HEK293 (cell line): ENCODE results near the gene SHROOM1.

Source experiments
- CTCF ChIA-PET: fragments of 350-600 bp; formaldehyde crosslinking; extraction: SDS; loops from one replicate; lab custom pipeline; 2021; ENCODE audit warnings: antibody characterized with exemption; lab: Yijun Ruan, JAX
- POLR2A ChIA-PET: fragments of 300-600 bp; formaldehyde crosslinking; extraction: SDS; loops from one replicate; lab custom pipeline; 2020; ENCODE audit warnings: antibody characterized with exemption, inconsistent platforms; lab: Yijun Ruan, JAX
- H3K27ac ChIP-seq: fragments of 200-500 bp; sonication (Bioruptor generic); 2 replicates; pipeline ENCODE4 v1.5.1; 2014; ENCODE audit warnings: low read depth, low read length, control low read depth, inconsistent platforms; ENCODE audit errors: extremely low read depth
- H3K36me3 ChIP-seq, 2 experiments: fragments of 200-500 bp in 1 of 2; sonication (Bioruptor generic) in 1 of 2; 1 replicate in 1 of 2; 2 replicates in 1 of 2; pipeline ENCODE4 v1.5.1; 2014 to 2017; ENCODE audit warnings: inconsistent platforms in 2 of 2, low read length in 2 of 2; ENCODE audit not compliant: control insufficient read depth in 2 of 2, insufficient read depth in 1 of 2
- H3K4me1 ChIP-seq: fragments of 200-500 bp; sonication (Bioruptor generic); 2 replicates; pipeline ENCODE4 v1.5.1; 2014; ENCODE audit warnings: mild to moderate bottlenecking, low read length, inconsistent platforms; ENCODE audit not compliant: control insufficient read depth, insufficient read depth
- H3K4me3 ChIP-seq: 2 replicates; pipeline ENCODE4 v1.5.1; 2011; ENCODE audit warnings: low read depth, mild to moderate bottlenecking, control low read depth, low read length, moderate library complexity
- H3K9me3 ChIP-seq: fragments of 200-500 bp; sonication (Bioruptor generic); 2 replicates; pipeline ENCODE4 v1.5.1; 2014; ENCODE audit warnings: low read depth, low read length, inconsistent platforms; ENCODE audit not compliant: control insufficient read depth, insufficient read depth
- HOXD13 ChIP-seq: sonication (generic); formaldehyde crosslinking; IDR thresholded peaks from 2 replicates; pipeline ENCODE4 v1.8.0; 2022; ENCODE audit warnings: missing genetic modification reagents, borderline replicate concordance
- KLF1 ChIP-seq: fragments of 450-650 bp; formaldehyde crosslinking; IDR thresholded peaks from 2 replicates; pipeline ENCODE4 v1.5.1; 2016; ENCODE audit warnings: missing biosample characterization, missing genetic modification characterization
- KLF10 ChIP-seq: fragments of 450-650 bp; IDR thresholded peaks from 2 replicates; pipeline ENCODE4 v1.5.1; 2018; ENCODE audit warnings: missing biosample characterization, mild to moderate bottlenecking, missing genetic modification characterization
- KLF17 ChIP-seq: fragments of 450-650 bp; formaldehyde crosslinking; IDR thresholded peaks from 2 replicates; pipeline ENCODE4 v1.5.1; 2016; ENCODE audit warnings: missing biosample characterization, missing genetic modification characterization
- KLF8 ChIP-seq: fragments of 450-650 bp; formaldehyde crosslinking; IDR thresholded peaks from 2 replicates; pipeline ENCODE4 v1.5.1; 2016; ENCODE audit warnings: missing biosample characterization, missing genetic modification characterization
- MYNN ChIP-seq: fragments of 450-650 bp; formaldehyde crosslinking; IDR thresholded peaks from 2 replicates; pipeline ENCODE4 v1.5.1; 2016; ENCODE audit warnings: missing biosample characterization, missing genetic modification characterization, borderline replicate concordance
- PBX3 ChIP-seq: sonication (generic); formaldehyde crosslinking; IDR thresholded peaks from 2 replicates; pipeline ENCODE4 v1.8.1; 2022; ENCODE audit warnings: mild to moderate bottlenecking, moderate library complexity, missing genetic modification reagents
- REPIN1 ChIP-seq: fragments of 450-650 bp; formaldehyde crosslinking; IDR thresholded peaks from 2 replicates; pipeline ENCODE4 v1.5.1; 2017; ENCODE audit warnings: missing biosample characterization, missing genetic modification characterization, low read depth
- SP2 ChIP-seq: fragments of 450-650 bp; formaldehyde crosslinking; IDR thresholded peaks from 2 replicates; pipeline ENCODE4 v1.5.1; 2016; ENCODE audit warnings: missing biosample characterization, missing genetic modification characterization
- ZBTB1 ChIP-seq: fragments of 450-650 bp; formaldehyde crosslinking; IDR thresholded peaks from 2 replicates; pipeline ENCODE4 v1.5.1; 2016; ENCODE audit warnings: missing biosample characterization, missing genetic modification characterization
- ZBTB20 ChIP-seq: fragments of 450-650 bp; formaldehyde crosslinking; IDR thresholded peaks from 2 replicates; pipeline ENCODE4 v1.5.1; 2016; ENCODE audit warnings: missing biosample characterization, missing genetic modification characterization
- ZBTB48 ChIP-seq: fragments of 450-650 bp; formaldehyde crosslinking; IDR thresholded peaks from 2 replicates; pipeline ENCODE4 v1.5.1; 2016; ENCODE audit warnings: missing biosample characterization, missing genetic modification characterization
- ZIC2 ChIP-seq: fragments of 450-650 bp; formaldehyde crosslinking; IDR thresholded peaks from 2 replicates; pipeline ENCODE4 v1.5.1; 2016; ENCODE audit warnings: missing biosample characterization, missing genetic modification characterization
- ZNF16 ChIP-seq: fragments of 450-650 bp; formaldehyde crosslinking; IDR thresholded peaks from 2 replicates; pipeline ENCODE4 v1.5.1; 2016; ENCODE audit warnings: low read depth, missing biosample characterization, missing genetic modification characterization
- ZNF175 ChIP-seq: fragments of 450-650 bp; formaldehyde crosslinking; IDR thresholded peaks from 2 replicates; pipeline ENCODE4 v1.5.1; 2016; ENCODE audit warnings: missing biosample characterization, missing genetic modification characterization
- ZNF239 ChIP-seq: fragments of 450-650 bp; formaldehyde crosslinking; IDR thresholded peaks from 2 replicates; pipeline ENCODE4 v1.5.1; 2016; ENCODE audit warnings: missing biosample characterization, missing genetic modification characterization
- ZNF302 ChIP-seq: fragments of 450-650 bp; formaldehyde crosslinking; IDR thresholded peaks from 2 replicates; pipeline ENCODE4 v1.5.1; 2016; ENCODE audit warnings: missing biosample characterization, missing genetic modification characterization, low read depth
- ZNF335 ChIP-seq: fragments of 450-650 bp; formaldehyde crosslinking; conservative IDR thresholded peaks from 2 replicates; pipeline ENCODE4 v1.5.1; 2016; ENCODE audit warnings: missing biosample characterization, missing genetic modification characterization
- ZNF341 ChIP-seq: fragments of 450-650 bp; formaldehyde crosslinking; IDR thresholded peaks from 2 replicates; pipeline ENCODE4; 2016; ENCODE audit warnings: low read depth, missing biosample characterization, missing genetic modification characterization
- ZNF366 ChIP-seq: fragments of 450-650 bp; formaldehyde crosslinking; conservative IDR thresholded peaks from 2 replicates; pipeline ENCODE4 v1.5.1; 2016; ENCODE audit warnings: missing biosample characterization, missing genetic modification characterization
- ZNF433 ChIP-seq: fragments of 450-650 bp; formaldehyde crosslinking; IDR thresholded peaks from 2 replicates; pipeline ENCODE4 v1.5.1; 2016; ENCODE audit warnings: missing biosample characterization, missing genetic modification characterization, low read depth
- ZNF48 ChIP-seq: fragments of 450-650 bp; formaldehyde crosslinking; IDR thresholded peaks from 2 replicates; pipeline ENCODE4 v1.5.1; 2016; ENCODE audit warnings: missing biosample characterization, missing genetic modification characterization
- ZNF580 ChIP-seq: fragments of 450-650 bp; formaldehyde crosslinking; IDR thresholded peaks from 2 replicates; pipeline ENCODE4 v1.5.1; 2016; ENCODE audit warnings: missing biosample characterization, missing genetic modification characterization
- ZNF629 ChIP-seq: fragments of 450-650 bp; formaldehyde crosslinking; IDR thresholded peaks from 2 replicates; pipeline ENCODE4 v1.5.1; 2017; ENCODE audit warnings: missing biosample characterization, missing genetic modification characterization
- ZNF660 ChIP-seq: fragments of 450-650 bp; IDR thresholded peaks from 2 replicates; pipeline ENCODE4 v1.5.1; 2018; ENCODE audit warnings: missing biosample characterization, mild to moderate bottlenecking, missing genetic modification characterization
- ZNF692 ChIP-seq: fragments of 450-650 bp; formaldehyde crosslinking; IDR thresholded peaks from 2 replicates; pipeline ENCODE4 v1.5.1; 2016; ENCODE audit warnings: missing biosample characterization, missing genetic modification characterization
- ZNF76 ChIP-seq: fragments of 450-650 bp; formaldehyde crosslinking; IDR thresholded peaks from 2 replicates; pipeline ENCODE4; 2016; ENCODE audit warnings: low read depth, missing biosample characterization, missing genetic modification characterization, borderline replicate concordance
- ZNF777 ChIP-seq: fragments of 450-650 bp; formaldehyde crosslinking; IDR thresholded peaks from 2 replicates; pipeline ENCODE4 v1.5.1; 2017; ENCODE audit warnings: missing biosample characterization, missing genetic modification characterization, borderline replicate concordance
- TF ChIP-seq, protein P1 (sequence below): fragments of 450-650 bp; formaldehyde crosslinking; IDR thresholded peaks from 2 replicates; pipeline ENCODE4 v1.5.1; 2016; ENCODE audit warnings: missing biosample characterization, missing genetic modification characterization
- TF ChIP-seq, protein P2 (sequence below): fragments of 450-650 bp; formaldehyde crosslinking; IDR thresholded peaks from 2 replicates; pipeline ENCODE4 v1.5.1; 2017; ENCODE audit warnings: missing biosample characterization, missing genetic modification characterization

SHROOM1 gene

GRCh38 chr5:132830436-132831094, at the start of gene SHROOM1:
TSS of gene SHROOM1 (minus strand) at chr5:132830647. CDS start at chr5:132826140, 4,507 bp downstream.
- H3K4me3 ChIP-seq = peak within 1 kb of the TSS; percentile 74
- POLR2A ChIA-PET = interaction anchor here (0.6 to 1.0 kb wide), 4 partner anchors 17 to 279 kb away, joined by 3 to 8 read pairs (median 4); partner anchors contain the start of genes GDF9 and UQCRQ
- CTCF ChIA-PET = interaction anchor here (0.6 to 4.8 kb wide), 8 partner anchors 10 to 1130 kb away, joined by 3 to 20 read pairs (median 4); no protein-coding TSS in a partner anchor
- peaks cover 0 to 13% of the 10 kb centered on the region in 2 experiments; a peak in 1 of 3 replicates for H3K36me3 ChIP-seq
- no peaks in the 10 kb centered on the region for H3K9me3 ChIP-seq
- no peaks in the 10 kb centered on the region for H3K4me1 ChIP-seq
- H3K27ac ChIP-seq = peak within 1 kb of the TSS; percentile 78; the same call in 1 of the 2 replicates
- TF ChIP-seq ZNF76 (tag by site-specific recombination) = no peak
- TF ChIP-seq ZNF239 (tag by site-specific recombination) = no peak
- TF ChIP-seq ZBTB1 (tag by site-specific recombination) = no peak
- no peak; the same call in 1 of the 2 replicates for TF ChIP-seq ZNF660 (tag by site-specific recombination)
- TF ChIP-seq KLF8 = peak; percentile 46; the same call in 1 of the 2 replicates
- no peak; the same call in 1 of the 2 replicates for TF ChIP-seq KLF17
- no peak for TF ChIP-seq ZNF580 (tag by site-specific recombination)
- TF ChIP-seq ZNF692 (tag by site-specific recombination) = peak; percentile 22; the same call in 1 of the 2 replicates
- 0 out of 2 replicates have a peak, but pooled peaks have one; percentile 38 for TF ChIP-seq KLF10
- TF ChIP-seq ZIC2 (tag by site-specific recombination) = 0 out of 2 replicates have a peak, but pooled peaks have one; percentile 8
- no peak for TF ChIP-seq ZNF175
- TF ChIP-seq ZNF777 (tag by site-specific recombination) = no peak
- no peak for TF ChIP-seq ZNF366 (tag by site-specific recombination)
- no peak; the same call in 1 of the 2 replicates for TF ChIP-seq KLF1
- peak; percentile 98 for TF ChIP-seq ZNF335 (tag by site-specific recombination)
- TF ChIP-seq ZNF16 (tag by site-specific recombination) = no peak
- peak; percentile 81 for TF ChIP-seq SP2
- TF ChIP-seq MYNN (tag by site-specific recombination) = no peak
- TF ChIP-seq REPIN1 (tag by site-specific recombination) = no peak
- TF ChIP-seq ZNF433 (tag by site-specific recombination) = no peak
- TF ChIP-seq HOXD13 = no peak
- peak; percentile 21; the same call in 1 of the 2 replicates for TF ChIP-seq ZNF629 (tag by site-specific recombination)
- TF ChIP-seq, protein P1, sequence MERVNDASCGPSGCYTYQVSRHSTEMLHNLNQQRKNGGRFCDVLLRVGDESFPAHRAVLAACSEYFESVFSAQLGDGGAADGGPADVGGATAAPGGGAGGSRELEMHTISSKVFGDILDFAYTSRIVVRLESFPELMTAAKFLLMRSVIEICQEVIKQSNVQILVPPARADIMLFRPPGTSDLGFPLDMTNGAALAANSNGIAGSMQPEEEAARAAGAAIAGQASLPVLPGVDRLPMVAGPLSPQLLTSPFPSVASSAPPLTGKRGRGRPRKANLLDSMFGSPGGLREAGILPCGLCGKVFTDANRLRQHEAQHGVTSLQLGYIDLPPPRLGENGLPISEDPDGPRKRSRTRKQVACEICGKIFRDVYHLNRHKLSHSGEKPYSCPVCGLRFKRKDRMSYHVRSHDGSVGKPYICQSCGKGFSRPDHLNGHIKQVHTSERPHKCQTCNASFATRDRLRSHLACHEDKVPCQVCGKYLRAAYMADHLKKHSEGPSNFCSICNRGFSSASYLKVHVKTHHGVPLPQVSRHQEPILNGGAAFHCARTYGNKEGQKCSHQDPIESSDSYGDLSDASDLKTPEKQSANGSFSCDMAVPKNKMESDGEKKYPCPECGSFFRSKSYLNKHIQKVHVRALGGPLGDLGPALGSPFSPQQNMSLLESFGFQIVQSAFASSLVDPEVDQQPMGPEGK (tag by site-specific recombination) = 0 out of 2 replicates have a peak, but pooled peaks have one; percentile 45
- 0 out of 2 replicates have a peak, but pooled peaks have one; percentile 17 for TF ChIP-seq ZNF341
- TF ChIP-seq, protein P2, sequence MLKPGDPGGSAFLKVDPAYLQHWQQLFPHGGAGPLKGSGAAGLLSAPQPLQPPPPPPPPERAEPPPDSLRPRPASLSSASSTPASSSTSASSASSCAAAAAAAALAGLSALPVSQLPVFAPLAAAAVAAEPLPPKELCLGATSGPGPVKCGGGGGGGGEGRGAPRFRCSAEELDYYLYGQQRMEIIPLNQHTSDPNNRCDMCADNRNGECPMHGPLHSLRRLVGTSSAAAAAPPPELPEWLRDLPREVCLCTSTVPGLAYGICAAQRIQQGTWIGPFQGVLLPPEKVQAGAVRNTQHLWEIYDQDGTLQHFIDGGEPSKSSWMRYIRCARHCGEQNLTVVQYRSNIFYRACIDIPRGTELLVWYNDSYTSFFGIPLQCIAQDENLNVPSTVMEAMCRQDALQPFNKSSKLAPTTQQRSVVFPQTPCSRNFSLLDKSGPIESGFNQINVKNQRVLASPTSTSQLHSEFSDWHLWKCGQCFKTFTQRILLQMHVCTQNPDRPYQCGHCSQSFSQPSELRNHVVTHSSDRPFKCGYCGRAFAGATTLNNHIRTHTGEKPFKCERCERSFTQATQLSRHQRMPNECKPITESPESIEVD (tag by site-specific recombination) = no peak
- no peak for TF ChIP-seq ZBTB20 (tag by site-specific recombination)
- TF ChIP-seq ZNF302 = no peak
- TF ChIP-seq ZBTB48 (tag by site-specific recombination) = peak; percentile 20; the same call in 1 of the 2 replicates
- peak; percentile 15; the same call in 1 of the 2 replicates for TF ChIP-seq PBX3
- no peak for TF ChIP-seq ZNF48
